ENCODE results near the gene UMAD1.

Gene UMAD1

DNA sequence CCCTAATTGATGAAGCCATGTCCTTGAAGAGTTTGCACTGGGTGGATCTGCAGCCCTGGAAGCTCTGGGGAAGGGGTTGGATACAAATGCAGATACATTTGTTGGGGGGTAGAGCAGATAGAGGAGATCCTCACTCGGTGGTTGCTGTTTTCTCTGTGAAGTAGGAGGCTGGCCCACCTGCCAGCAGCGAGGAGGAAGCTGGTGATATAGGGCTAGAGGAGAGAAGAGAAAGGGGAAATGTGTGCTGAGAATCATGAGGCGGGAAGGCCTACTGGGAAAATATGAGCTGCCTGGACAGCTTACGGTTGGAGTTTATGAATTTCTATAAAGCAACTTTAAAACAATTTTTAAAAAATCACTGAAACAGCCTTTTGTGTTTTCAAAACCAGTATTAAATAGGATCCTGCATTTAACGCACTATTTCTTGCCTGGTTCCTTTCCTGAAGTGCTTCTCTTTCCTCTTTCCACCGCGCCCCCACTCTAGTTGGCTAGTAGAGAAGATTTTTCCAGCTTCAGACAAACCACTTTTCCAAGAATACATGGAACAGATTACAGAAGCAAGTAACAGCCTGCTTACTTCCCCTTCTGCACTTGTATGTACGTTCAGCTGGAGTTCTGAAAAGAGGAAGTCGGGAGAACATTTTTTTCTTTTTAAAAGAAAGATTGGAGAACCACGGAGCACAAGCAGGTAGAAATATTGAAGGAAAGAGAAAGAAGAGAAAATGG is 227.5 kb downstream of the UMAD1 start:
- ATAC-seq, result no peak
- TF ChIP-seq ZFP30 (CRISPR knock-in tag; IDR thresholded peaks at IDR 0.05) (no peak), ZNF8 (CRISPR knock-in tag; IDR thresholded peaks at IDR 0.05) (no peak), OSR1 (CRISPR knock-in tag; IDR thresholded peaks at IDR 0.05) (no peak), GLIS3 (CRISPR knock-in tag; IDR thresholded peaks at IDR 0.05) (no peak), ZC3H10 (CRISPR knock-in tag; IDR thresholded peaks at IDR 0.05) (no peak), BACH2 (CRISPR knock-in tag; IDR thresholded peaks at IDR 0.05; ENCODE audit: borderline replicate concordance) (no peak), ESRRG (CRISPR knock-in tag; IDR thresholded peaks at IDR 0.05) (no peak), SNAI2 (CRISPR knock-in tag; IDR thresholded peaks at IDR 0.05) (no peak), ARNTL (CRISPR knock-in tag; IDR thresholded peaks at IDR 0.05; ENCODE audit: borderline replicate concordance, low read depth) (no peak)

DNA sequence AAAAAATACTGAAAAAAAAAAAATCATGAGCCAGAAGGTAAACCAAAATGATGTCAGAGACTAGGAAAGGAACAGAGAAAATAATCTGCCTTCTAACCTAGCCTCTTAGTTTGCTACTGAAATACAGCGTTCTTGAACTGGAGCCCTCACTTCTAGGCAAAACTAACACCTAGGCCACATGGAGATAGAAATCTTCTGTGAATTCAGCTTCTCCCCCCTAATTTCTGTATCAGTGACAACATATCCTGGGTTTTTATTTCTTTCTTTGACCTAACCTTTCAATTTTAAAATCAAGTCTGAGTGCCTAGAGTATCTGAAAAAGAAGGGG is 228.0 kb downstream of the UMAD1 start:
- TF ChIP-seq, protein P1, sequence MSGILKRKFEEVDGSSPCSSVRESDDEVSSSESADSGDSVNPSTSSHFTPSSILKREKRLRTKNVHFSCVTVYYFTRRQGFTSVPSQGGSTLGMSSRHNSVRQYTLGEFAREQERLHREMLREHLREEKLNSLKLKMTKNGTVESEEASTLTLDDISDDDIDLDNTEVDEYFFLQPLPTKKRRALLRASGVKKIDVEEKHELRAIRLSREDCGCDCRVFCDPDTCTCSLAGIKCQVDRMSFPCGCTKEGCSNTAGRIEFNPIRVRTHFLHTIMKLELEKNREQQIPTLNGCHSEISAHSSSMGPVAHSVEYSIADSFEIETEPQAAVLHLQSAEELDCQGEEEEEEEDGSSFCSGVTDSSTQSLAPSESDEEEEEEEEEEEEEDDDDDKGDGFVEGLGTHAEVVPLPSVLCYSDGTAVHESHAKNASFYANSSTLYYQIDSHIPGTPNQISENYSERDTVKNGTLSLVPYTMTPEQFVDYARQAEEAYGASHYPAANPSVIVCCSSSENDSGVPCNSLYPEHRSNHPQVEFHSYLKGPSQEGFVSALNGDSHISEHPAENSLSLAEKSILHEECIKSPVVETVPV (CRISPR knock-in tag; IDR thresholded peaks at IDR 0.05), result no peak
- TF ChIP-seq ZC3H10 (CRISPR knock-in tag; IDR thresholded peaks at IDR 0.05) (no peak), ISL1 (CRISPR knock-in tag; IDR thresholded peaks at IDR 0.05) (no peak), TOX (CRISPR knock-in tag; IDR thresholded peaks at IDR 0.05; ENCODE audit: borderline replicate concordance) (no peak), OSR1 (CRISPR knock-in tag; IDR thresholded peaks at IDR 0.05) (no peak), ESRRG (CRISPR knock-in tag; IDR thresholded peaks at IDR 0.05) (no peak), CSDC2 (CRISPR knock-in tag; IDR thresholded peaks at IDR 0.05) (no peak), BACH2 (CRISPR knock-in tag; IDR thresholded peaks at IDR 0.05; ENCODE audit: borderline replicate concordance) (no peak), TCF4 (CRISPR knock-in tag; IDR thresholded peaks at IDR 0.05; ENCODE audit: borderline replicate concordance) (no peak), GLIS3 (CRISPR knock-in tag; IDR thresholded peaks at IDR 0.05) (no peak)
- ATAC-seq, result no peak

DNA sequence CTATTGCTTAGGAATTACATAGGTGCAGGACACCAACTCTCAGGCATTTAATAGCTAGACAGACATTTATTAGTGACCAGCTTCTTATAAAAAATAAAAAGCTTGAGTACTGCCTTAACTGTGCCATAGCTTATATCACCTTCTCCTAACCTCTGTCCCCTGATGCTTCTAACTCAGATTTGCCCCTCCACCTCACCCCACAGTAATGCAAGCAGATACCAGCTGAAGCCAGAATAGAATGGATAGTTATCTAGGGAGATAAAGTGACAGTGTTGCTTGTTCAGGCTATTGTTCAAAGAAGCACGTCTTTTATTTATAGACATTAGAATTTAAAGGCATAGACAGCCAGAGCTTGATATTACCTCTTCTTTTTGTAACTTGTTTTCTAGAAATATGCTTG is 228.5 kb downstream of the UMAD1 start:
- ATAC-seq, result no peak
- TF ChIP-seq, protein P2, sequence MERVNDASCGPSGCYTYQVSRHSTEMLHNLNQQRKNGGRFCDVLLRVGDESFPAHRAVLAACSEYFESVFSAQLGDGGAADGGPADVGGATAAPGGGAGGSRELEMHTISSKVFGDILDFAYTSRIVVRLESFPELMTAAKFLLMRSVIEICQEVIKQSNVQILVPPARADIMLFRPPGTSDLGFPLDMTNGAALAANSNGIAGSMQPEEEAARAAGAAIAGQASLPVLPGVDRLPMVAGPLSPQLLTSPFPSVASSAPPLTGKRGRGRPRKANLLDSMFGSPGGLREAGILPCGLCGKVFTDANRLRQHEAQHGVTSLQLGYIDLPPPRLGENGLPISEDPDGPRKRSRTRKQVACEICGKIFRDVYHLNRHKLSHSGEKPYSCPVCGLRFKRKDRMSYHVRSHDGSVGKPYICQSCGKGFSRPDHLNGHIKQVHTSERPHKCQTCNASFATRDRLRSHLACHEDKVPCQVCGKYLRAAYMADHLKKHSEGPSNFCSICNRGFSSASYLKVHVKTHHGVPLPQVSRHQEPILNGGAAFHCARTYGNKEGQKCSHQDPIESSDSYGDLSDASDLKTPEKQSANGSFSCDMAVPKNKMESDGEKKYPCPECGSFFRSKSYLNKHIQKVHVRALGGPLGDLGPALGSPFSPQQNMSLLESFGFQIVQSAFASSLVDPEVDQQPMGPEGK (CRISPR knock-in tag; IDR thresholded peaks at IDR 0.05; ENCODE audit: borderline replicate concordance), result no peak
- TF ChIP-seq CSDC2 (CRISPR knock-in tag; IDR thresholded peaks at IDR 0.05) (no peak), ESRRG (CRISPR knock-in tag; IDR thresholded peaks at IDR 0.05) (no peak), ZNF8 (CRISPR knock-in tag; IDR thresholded peaks at IDR 0.05) (no peak), ZNF565 (CRISPR knock-in tag; conservative IDR thresholded peaks at IDR 0.05; ENCODE audit: low read depth) (no peak), ISL1 (CRISPR knock-in tag; IDR thresholded peaks at IDR 0.05) (no peak), TOX (CRISPR knock-in tag; IDR thresholded peaks at IDR 0.05; ENCODE audit: borderline replicate concordance) (no peak), ARNTL (CRISPR knock-in tag; IDR thresholded peaks at IDR 0.05; ENCODE audit: borderline replicate concordance, low read depth) (no peak), PPARA (CRISPR knock-in tag; IDR thresholded peaks at IDR 0.05; ENCODE audit: borderline replicate concordance) (no peak), ZFP3 (CRISPR knock-in tag; IDR thresholded peaks at IDR 0.05) (no peak), ZC3H10 (CRISPR knock-in tag; IDR thresholded peaks at IDR 0.05) (no peak), SNAI2 (CRISPR knock-in tag; IDR thresholded peaks at IDR 0.05) (no peak), ZFP30 (CRISPR knock-in tag; IDR thresholded peaks at IDR 0.05) (no peak), BACH2 (CRISPR knock-in tag; IDR thresholded peaks at IDR 0.05; ENCODE audit: borderline replicate concordance) (no peak)
- TF ChIP-seq, protein P3, sequence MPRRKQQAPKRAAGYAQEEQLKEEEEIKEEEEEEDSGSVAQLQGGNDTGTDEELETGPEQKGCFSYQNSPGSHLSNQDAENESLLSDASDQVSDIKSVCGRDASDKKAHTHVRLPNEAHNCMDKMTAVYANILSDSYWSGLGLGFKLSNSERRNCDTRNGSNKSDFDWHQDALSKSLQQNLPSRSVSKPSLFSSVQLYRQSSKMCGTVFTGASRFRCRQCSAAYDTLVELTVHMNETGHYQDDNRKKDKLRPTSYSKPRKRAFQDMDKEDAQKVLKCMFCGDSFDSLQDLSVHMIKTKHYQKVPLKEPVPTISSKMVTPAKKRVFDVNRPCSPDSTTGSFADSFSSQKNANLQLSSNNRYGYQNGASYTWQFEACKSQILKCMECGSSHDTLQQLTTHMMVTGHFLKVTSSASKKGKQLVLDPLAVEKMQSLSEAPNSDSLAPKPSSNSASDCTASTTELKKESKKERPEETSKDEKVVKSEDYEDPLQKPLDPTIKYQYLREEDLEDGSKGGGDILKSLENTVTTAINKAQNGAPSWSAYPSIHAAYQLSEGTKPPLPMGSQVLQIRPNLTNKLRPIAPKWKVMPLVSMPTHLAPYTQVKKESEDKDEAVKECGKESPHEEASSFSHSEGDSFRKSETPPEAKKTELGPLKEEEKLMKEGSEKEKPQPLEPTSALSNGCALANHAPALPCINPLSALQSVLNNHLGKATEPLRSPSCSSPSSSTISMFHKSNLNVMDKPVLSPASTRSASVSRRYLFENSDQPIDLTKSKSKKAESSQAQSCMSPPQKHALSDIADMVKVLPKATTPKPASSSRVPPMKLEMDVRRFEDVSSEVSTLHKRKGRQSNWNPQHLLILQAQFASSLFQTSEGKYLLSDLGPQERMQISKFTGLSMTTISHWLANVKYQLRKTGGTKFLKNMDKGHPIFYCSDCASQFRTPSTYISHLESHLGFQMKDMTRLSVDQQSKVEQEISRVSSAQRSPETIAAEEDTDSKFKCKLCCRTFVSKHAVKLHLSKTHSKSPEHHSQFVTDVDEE (CRISPR knock-in tag; IDR thresholded peaks at IDR 0.05), result no peak
- TF ChIP-seq, protein P1 (CRISPR knock-in tag; IDR thresholded peaks at IDR 0.05), result no peak
- TF ChIP-seq, protein P4, sequence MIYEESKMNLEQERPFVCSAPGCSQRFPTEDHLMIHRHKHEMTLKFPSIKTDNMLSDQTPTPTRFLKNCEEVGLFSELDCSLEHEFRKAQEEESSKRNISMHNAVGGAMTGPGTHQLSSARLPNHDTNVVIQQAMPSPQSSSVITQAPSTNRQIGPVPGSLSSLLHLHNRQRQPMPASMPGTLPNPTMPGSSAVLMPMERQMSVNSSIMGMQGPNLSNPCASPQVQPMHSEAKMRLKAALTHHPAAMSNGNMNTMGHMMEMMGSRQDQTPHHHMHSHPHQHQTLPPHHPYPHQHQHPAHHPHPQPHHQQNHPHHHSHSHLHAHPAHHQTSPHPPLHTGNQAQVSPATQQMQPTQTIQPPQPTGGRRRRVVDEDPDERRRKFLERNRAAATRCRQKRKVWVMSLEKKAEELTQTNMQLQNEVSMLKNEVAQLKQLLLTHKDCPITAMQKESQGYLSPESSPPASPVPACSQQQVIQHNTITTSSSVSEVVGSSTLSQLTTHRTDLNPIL (CRISPR knock-in tag; IDR thresholded peaks at IDR 0.05; ENCODE audit: low read depth), result no peak
- TF ChIP-seq, protein P5, sequence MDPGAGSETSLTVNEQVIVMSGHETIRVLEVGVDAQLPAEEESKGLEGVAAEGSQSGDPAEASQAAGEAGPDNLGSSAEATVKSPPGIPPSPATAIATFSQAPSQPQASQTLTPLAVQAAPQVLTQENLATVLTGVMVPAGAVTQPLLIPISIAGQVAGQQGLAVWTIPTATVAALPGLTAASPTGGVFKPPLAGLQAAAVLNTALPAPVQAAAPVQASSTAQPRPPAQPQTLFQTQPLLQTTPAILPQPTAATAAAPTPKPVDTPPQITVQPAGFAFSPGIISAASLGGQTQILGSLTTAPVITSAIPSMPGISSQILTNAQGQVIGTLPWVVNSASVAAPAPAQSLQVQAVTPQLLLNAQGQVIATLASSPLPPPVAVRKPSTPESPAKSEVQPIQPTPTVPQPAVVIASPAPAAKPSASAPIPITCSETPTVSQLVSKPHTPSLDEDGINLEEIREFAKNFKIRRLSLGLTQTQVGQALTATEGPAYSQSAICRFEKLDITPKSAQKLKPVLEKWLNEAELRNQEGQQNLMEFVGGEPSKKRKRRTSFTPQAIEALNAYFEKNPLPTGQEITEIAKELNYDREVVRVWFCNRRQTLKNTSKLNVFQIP (CRISPR knock-in tag; IDR thresholded peaks at IDR 0.05; ENCODE audit: borderline replicate concordance, low read depth), result no peak

Data from SK-N-SH treated with all-trans-retinoic acid at 6 μM for 48 hours (cell line).